HG03039 (cell line): ENCODE measurements around the gene COX6A1.
A peak's percentile ranks its signal among the peaks of the same experiment; 100 is the strongest.

Experiments used
- ATAC-seq: cut with Tn5 transposase; IDR thresholded peaks from one replicate; pipeline ENCODE4 v1.9.1; 2021; ENCODE audit warnings: mild to moderate bottlenecking, moderate library complexity; ENCODE audit not compliant: unreplicated experiment

Gene COX6A1

GRCh38 chr12:120437735-120438494, at the start of gene COX6A1:
COX6A1 (plus strand) TSS chr12:120438113; CDS start chr12:120438127, 14 bp downstream.
- ATAC-seq: peak; percentile 94

- ATAC-seq: no peak
These were observed 49.0 kb upstream of the COX6A1 start for GRCh38 chr12:120388691-120389481.

DNA sequence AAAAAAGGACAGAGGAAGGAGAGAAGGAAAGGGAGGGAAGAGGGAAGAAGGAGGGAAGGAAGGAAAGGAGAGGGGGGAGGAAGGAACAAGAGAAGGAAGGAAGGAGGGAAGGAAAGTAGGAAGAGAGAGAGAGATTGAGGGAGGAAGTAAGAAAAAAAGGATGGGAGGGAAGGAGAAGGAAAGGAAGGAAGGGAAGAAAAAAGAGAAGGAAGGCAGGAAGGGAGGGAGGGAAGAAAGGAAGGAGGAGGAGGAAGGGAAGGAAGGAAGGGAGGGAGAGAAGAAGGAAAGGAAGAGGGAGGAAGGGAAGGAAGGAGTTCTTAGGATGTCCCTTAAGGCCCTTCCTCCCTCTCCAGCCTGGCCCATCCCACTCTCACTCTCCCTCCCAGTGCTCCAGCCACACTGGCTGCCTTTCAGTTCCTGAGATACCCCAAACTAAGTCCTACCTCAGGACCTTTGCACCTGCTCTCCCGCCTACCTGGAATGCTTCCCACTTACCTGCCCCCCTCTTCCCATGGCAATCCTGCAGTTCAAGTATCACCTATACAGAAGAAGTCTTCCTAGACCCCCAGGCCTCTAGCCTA, 47.3 kb upstream of the COX6A1 start:
- ATAC-seq: no peak

DNA sequence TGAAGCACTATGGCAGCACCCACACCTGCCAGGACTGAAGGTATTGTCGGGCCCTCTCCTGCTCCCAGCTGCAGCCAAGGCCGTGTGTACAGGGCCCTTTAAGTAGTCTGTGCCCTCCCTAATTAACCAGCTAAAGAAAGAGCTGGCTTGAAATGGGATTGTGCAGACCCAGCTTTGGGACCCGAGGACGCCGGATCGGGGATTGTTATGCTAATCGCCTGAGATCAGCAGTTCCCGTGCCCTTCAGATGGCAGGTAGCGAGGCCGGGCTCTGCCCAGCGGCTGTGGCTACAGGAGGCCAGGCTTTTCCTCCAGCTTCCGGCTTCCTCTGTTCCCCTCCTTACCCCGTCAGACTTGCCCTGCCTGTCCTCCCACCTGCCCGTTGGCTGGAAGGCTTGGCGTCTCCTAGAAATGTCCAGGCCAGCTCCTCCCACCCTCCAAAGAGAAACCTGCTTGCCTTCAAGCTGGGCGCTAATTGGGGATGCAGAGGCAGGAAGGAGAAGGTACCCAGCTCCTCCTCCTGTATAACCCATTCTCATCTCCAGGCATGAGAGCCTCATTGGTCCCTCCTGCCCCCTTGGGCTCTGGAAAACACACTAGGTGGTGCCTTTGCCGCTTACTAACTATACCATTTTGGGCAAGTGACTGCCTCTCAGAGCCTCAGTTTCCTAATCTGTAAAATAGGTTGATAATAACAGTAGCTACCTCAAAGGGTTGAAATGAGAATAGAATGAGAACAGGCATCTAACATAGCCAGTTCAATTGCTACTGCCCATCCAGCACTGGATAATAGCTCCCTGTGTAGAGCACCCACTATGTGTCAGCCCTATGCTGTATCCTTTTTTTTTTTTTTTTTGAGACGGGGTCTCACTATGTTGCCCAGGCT, 43.2 kb upstream of the COX6A1 start:
- ATAC-seq: no peak

- ATAC-seq: no peak
These were observed 39.9 kb upstream of the COX6A1 start for GRCh38 chr12:120397824-120398540.

DNA sequence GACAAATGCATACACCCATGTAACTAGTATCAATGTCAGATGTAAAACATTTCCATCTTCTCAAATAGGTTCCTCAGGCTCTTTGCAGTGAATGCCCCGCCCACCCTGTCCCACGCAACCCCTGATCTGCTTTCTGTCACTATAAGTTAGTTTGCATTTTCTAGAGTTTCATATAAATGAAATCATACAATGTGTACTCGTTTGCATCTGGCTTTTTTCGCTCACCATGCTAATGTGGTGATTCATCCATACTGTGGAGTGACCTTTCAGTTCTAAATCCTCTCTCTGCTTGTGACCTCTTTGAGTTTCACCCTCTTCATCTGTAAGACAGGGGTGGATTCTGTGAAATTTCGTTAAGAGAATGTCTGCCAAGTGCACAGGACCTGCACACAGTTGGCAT, 38.4 kb upstream of the COX6A1 start:
- ATAC-seq: no peak

GRCh38 chr12:120402217-120402616, 35.7 kb upstream of the COX6A1 start:
- no peak for ATAC-seq

DNA sequence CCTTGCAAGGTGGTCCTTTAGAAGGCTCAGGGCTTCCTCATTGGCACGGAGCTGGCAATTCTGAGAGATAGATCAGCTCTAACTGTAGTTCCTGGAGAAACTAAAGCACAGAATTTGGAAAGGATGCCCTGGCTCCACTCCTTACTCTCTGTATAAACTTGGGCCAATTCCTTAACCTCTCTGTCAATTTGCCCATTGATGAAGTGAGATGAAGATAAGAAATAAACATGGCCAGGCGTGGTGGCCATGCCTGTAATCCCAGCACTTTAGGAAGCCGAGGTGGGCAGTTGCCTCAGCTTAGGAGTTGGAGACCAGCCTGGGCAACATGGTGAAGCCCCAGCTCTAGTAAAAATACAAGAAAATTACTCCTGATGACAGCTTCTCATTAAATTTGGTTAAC, 34.0 kb upstream of the COX6A1 start:
- no peak for ATAC-seq

DNA sequence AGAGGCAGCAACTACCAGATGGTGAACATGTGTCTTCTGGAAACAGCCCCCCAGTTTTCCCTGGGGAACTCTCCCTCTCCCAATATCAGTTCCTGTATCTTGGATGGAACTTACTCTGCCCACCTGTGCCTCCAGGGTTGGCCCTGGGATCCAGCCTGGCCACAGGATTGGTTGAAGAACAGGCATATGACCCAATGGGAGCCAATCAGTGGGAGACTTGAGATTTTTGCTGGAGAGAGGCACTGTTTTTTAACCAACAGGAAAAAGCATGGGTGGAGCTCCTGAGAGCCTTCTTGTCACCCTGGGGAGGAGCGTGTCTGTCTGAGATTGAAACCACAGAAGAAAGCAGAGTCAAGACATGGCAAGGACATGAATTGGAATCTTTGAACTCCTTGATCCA, 33.6 kb upstream of the COX6A1 start:
- no peak for ATAC-seq

DNA sequence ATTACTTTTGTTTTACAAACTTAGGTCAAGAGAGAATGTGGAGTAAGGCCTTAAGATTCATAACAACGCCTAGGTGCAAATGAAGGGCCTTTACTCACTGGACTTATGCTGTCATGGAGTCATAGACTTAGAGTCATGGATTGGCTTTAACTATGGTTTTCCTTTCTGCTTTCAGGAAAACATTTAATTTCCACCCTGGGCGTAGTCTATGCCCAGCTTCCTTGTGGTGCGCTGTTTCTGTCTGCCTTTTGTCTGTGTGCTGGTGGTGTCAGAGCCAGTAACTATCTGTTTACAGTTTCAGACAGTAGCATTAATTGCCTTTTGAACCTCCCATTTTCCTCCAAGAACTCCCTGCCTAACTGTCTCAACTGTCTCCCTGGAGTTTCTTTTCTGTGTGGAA, 31.8 kb upstream of the COX6A1 start:
- ATAC-seq: no peak

- no peak for ATAC-seq
These were observed 31.4 kb upstream of the COX6A1 start for GRCh38 chr12:120406553-120406952.

- ATAC-seq: no peak
These were observed 29.1 kb upstream of the COX6A1 start for GRCh38 chr12:120408771-120409170.

- no peak for ATAC-seq
These were observed 25.5 kb upstream of the COX6A1 start for GRCh38 chr12:120412421-120412820.

- no peak for ATAC-seq
These were observed 23.8 kb upstream of the COX6A1 start for GRCh38 chr12:120413901-120414695.

GRCh38 chr12:120416490-120417216, 21.3 kb upstream of the COX6A1 start:
- ATAC-seq: no peak

DNA sequence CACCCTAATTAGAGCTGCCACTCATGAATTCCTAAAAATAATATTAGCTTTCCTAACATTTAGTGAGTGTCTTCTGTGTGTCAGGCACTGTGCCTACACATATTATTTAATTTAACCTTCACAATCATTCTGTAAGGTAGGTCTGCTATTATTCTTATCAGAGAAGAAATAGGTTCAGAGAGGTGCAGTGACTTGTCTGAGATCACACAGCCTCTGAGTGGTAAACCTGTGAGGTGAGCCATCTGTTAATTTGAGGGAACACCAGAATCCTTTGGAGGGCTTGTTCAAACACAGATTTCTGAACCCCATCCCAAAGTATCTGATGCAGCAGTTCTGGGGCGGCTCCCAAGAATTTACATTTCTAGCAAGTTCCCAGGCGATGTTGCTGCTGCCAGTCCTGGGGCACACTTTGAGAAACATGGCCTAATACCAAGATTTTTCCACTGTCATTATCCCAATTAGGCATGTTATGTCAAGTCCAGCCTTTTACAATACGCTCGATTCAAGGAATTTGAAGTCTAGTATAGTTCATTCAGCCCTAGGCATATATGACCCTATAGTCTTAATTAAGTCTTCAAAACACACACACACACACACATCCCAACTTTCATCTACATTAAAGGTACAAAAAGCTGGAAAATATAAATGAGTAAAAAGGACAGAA, 19.9 kb upstream of the COX6A1 start:
- ATAC-seq: no peak

DNA sequence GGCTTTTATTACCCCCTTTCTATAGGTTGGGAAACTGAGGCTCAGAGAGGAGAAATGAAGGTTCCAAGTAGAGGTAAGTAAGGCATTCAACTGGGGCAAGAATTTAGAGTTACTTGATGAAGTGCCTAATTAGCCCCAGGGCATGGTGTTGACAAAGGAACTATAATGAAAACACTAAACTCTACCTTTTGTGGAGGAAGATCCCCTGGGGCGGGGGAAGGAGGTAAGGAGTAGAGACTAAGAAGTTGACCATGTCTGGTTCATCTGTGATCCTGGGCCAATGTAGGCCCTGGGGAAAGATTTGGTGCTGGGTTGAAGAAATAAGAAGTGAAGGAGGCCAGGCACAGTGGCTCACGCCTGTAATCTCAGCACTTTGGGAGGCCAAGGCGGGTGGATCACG, 16.2 kb upstream of the COX6A1 start:
- ATAC-seq: no peak

- ATAC-seq: no peak
These were observed 14.9 kb upstream of the COX6A1 start for GRCh38 chr12:120422892-120423456.
